ENCODE results near the gene RNF6.
A peak's percentile ranks its signal among the peaks of the same experiment; 100 is the strongest.
"Not testable (repeated sequence)": the region's sequence is repeated elsewhere in the genome, so short reads cannot be mapped to it uniquely, and the experiment has no call there.

Gene RNF6

GRCh38 chr13:26221721-26222519, at the start of gene RNF6:
RNF6 (minus strand) TSS chr13:26222314; CDS start chr13:26219649, 2,665 bp downstream.
- peak; percentile 95 for FAIRE-seq

GRCh38 chr13:26270707-26271106, 48.6 kb upstream of the RNF6 start:
- FAIRE-seq = no peak

- FAIRE-seq = no peak
Observed at GRCh38 chr13:26266311-26266710, 44.2 kb upstream of the RNF6 start.

GRCh38 chr13:26262156-26262555, 40.0 kb upstream of the RNF6 start:
- no peak for FAIRE-seq

GRCh38 chr13:26259634-26260033, 37.5 kb upstream of the RNF6 start:
- FAIRE-seq = no peak

GRCh38 chr13:26257049-26257448, 34.9 kb upstream of the RNF6 start:
- FAIRE-seq = no peak

- FAIRE-seq = peak; percentile 48
Observed at GRCh38 chr13:26255691-26256277, 33.7 kb upstream of the RNF6 start.

GRCh38 chr13:26255115-26255514, 33.0 kb upstream of the RNF6 start:
- no peak for FAIRE-seq

GRCh38 chr13:26254583-26255111, 32.5 kb upstream of the RNF6 start:
- FAIRE-seq = no peak

GRCh38 chr13:26253787-26254582, 31.9 kb upstream of the RNF6 start, which contains the start of gene CDK8:
CDK8 (plus strand) TSS chr13:26254129; CDS start chr13:26254642, 513 bp downstream.
- peak; percentile 80 for FAIRE-seq

- FAIRE-seq = no peak
Observed at GRCh38 chr13:26253262-26253786, 31.2 kb upstream of the RNF6 start.

- FAIRE-seq = not testable (repeated sequence)
Observed at GRCh38 chr13:26252006-26252405, 29.9 kb upstream of the RNF6 start.

GRCh38 chr13:26249551-26249950, 27.4 kb upstream of the RNF6 start:
- no peak for FAIRE-seq

- no peak for FAIRE-seq
Observed at GRCh38 chr13:26247608-26248007, 25.5 kb upstream of the RNF6 start.

- FAIRE-seq = no peak
Observed at GRCh38 chr13:26247011-26247410, 24.9 kb upstream of the RNF6 start.

GRCh38 chr13:26246154-26246553, 24.0 kb upstream of the RNF6 start:
- no peak for FAIRE-seq

GRCh38 chr13:26236296-26236695, 14.2 kb upstream of the RNF6 start:
- FAIRE-seq = no peak

GRCh38 chr13:26230703-26231102, 8.6 kb upstream of the RNF6 start:
- no peak for FAIRE-seq

- FAIRE-seq = no peak
Observed at GRCh38 chr13:26229080-26229615, 7.0 kb upstream of the RNF6 start.

GRCh38 chr13:26228096-26228495, 6.0 kb upstream of the RNF6 start:
- no peak for FAIRE-seq

- FAIRE-seq = no peak
Observed at GRCh38 chr13:26227166-26227971, 5.3 kb upstream of the RNF6 start.

All from endometrium (tissue), 2 donors.